Measurements from ENCODE around the gene CACNG4. TPM values are rescaled to one million over a fixed set of nuclear protein-coding genes. Genes with fewer than 3 reads are reported as not detected.

CACNG4 gene
- total RNA-seq, 1 donor from 2014 or later = 27.5 TPM

GRCh38 chr17:66944351-66945146 is 20.0 kb upstream of the CACNG4 start:
- H3K4me1 Mint-ChIP-seq (ENCODE audit: unreplicated experiment) = peaks cover 43% of the 10 kb centered on the region
- no peak for DNase-seq (ENCODE audit: extremely low spot score, unreplicated experiment)

GRCh38 chr17:66945147-66945835 is 19.2 kb upstream of the CACNG4 start:
- Mint-ChIP-seq H3K36me3 (no peaks in the 10 kb centered on the region), H3K27me3 (peaks cover 17% of the 10 kb centered on the region), H3K4me3 (no peak overlapping the region), H3K27ac (no peak overlapping the region), H3K4me1 (ENCODE audit: unreplicated experiment) (peaks cover 49% of the 10 kb centered on the region), H3K9me3 (peaks cover 8% of the 10 kb centered on the region)
- TF ChIP-seq CTCF (conservative IDR thresholded peaks at IDR 0.05) = no peak
- no peak for DNase-seq (ENCODE audit: extremely low spot score, unreplicated experiment)

More at GRCh38 chr17:66944351-66945146, 20.0 kb upstream of the CACNG4 start:
- TF ChIP-seq CTCF (conservative IDR thresholded peaks at IDR 0.05) = no peak
- H3K4me3 Mint-ChIP-seq = peak overlapping the region; percentile 45
- H3K36me3 Mint-ChIP-seq = no peaks in the 10 kb centered on the region
- H3K27ac Mint-ChIP-seq = peak overlapping the region; percentile 58
- H3K27me3 Mint-ChIP-seq = peaks cover 20% of the 10 kb centered on the region
- peaks cover 7% of the 10 kb centered on the region for H3K9me3 Mint-ChIP-seq

GRCh38 chr17:66946251-66946650 is 18.3 kb upstream of the CACNG4 start:
- DNase-seq (ENCODE audit: extremely low spot score, unreplicated experiment) = no peak
- Mint-ChIP-seq H3K27me3 (peaks cover 20% of the 10 kb centered on the region), H3K27ac (no peak overlapping the region), H3K36me3 (no peaks in the 10 kb centered on the region), H3K4me1 (ENCODE audit: unreplicated experiment) (peaks cover 53% of the 10 kb centered on the region), H3K4me3 (no peak overlapping the region), H3K9me3 (peaks cover 14% of the 10 kb centered on the region)
- no peak for TF ChIP-seq CTCF (conservative IDR thresholded peaks at IDR 0.05)

- Mint-ChIP-seq H3K4me1 (ENCODE audit: unreplicated experiment) (peaks cover 57% of the 10 kb centered on the region), H3K27ac (no peak overlapping the region), H3K4me3 (no peak overlapping the region), H3K36me3 (no peaks in the 10 kb centered on the region), H3K9me3 (peaks cover 14% of the 10 kb centered on the region), H3K27me3 (peaks cover 20% of the 10 kb centered on the region)
- DNase-seq (ENCODE audit: extremely low spot score, unreplicated experiment) = no peak
- TF ChIP-seq CTCF (conservative IDR thresholded peaks at IDR 0.05) = no peak
Observed at GRCh38 chr17:66947311-66947710, 17.2 kb upstream of the CACNG4 start.

- H3K36me3 Mint-ChIP-seq = no peaks in the 10 kb centered on the region
- no peak for TF ChIP-seq CTCF (conservative IDR thresholded peaks at IDR 0.05)
- H3K9me3 Mint-ChIP-seq = peaks cover 14% of the 10 kb centered on the region
- DNase-seq (ENCODE audit: extremely low spot score, unreplicated experiment) = no peak
- no peak overlapping the region for H3K27ac Mint-ChIP-seq
- H3K27me3 Mint-ChIP-seq = peaks cover 20% of the 10 kb centered on the region
- no peak overlapping the region for H3K4me3 Mint-ChIP-seq
- H3K4me1 Mint-ChIP-seq (ENCODE audit: unreplicated experiment) = peaks cover 55% of the 10 kb centered on the region
Observed at GRCh38 chr17:66948061-66948750, 16.3 kb upstream of the CACNG4 start.
